Midbrain (tissue), 1 donor: ENCODE measurements around the gene OR51B5.
"Not testable (repeated sequence)": the region's sequence is repeated elsewhere in the genome, so short reads cannot be mapped to it uniquely, and the experiment has no call there.

Experiments used
- DNase-seq: peaks from one replicate; lab custom pipeline; 2025; lab: John Stamatoyannopoulos, UW

OR51B5 gene, protein sequence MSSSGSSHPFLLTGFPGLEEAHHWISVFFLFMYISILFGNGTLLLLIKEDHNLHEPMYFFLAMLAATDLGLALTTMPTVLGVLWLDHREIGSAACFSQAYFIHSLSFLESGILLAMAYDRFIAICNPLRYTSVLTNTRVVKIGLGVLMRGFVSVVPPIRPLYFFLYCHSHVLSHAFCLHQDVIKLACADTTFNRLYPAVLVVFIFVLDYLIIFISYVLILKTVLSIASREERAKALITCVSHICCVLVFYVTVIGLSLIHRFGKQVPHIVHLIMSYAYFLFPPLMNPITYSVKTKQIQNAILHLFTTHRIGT

GRCh38 chr11:5343474-5344335 lies at the start of gene OR51B5:
Gene OR51B5, minus strand, starts transcription at chr11:5343524. Its CDS starts 0 bp downstream, at chr11:5343524.
- DNase-seq, result no peak

GRCh38 chr11:5390210-5390609 lies 46.9 kb upstream of the OR51B5 start:
- DNase-seq, result no peak

- no peak for DNase-seq
These were observed 41.0 kb upstream of the OR51B5 start for GRCh38 chr11:5384335-5384734.

GRCh38 chr11:5383576-5383975 lies 40.3 kb upstream of the OR51B5 start, which contains the start of gene OR51M1:
Gene OR51M1, plus strand, starts transcription at chr11:5383812. Its CDS starts 5,587 bp downstream, at chr11:5389399.
- DNase-seq, result no peak

DNA sequence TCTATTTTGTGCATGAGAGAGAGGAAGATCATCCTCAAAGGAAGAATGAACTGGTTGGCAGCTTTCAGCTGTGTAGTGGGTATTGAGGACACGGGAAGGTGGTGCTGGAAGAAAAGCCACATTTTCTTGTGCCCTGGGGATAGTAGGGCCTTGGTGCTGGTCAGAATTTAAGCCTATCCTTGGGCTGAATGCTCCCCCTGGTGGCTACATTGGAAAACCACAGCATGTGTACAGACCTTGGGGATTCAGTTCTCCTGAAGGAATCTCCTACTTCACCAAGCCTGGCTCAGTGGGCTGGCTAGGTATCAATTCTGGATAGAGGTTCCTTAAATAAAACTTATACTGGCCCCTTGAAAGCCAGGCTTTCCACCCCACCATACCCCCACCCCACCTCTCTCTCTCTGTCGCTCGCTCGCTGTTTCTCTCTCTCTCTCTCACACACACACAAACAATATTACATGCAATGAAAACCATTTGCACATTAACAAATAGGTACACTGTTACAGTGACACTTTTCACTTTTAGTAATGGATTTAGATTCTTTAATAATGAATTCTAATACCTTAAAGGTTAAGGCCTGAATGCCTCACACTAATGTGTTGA lies 37.5 kb upstream of the OR51B5 start:
- peak; percentile 48 for DNase-seq

- no peak for DNase-seq
These were observed 26.5 kb upstream of the OR51B5 start for GRCh38 chr11:5369789-5370188.

DNA sequence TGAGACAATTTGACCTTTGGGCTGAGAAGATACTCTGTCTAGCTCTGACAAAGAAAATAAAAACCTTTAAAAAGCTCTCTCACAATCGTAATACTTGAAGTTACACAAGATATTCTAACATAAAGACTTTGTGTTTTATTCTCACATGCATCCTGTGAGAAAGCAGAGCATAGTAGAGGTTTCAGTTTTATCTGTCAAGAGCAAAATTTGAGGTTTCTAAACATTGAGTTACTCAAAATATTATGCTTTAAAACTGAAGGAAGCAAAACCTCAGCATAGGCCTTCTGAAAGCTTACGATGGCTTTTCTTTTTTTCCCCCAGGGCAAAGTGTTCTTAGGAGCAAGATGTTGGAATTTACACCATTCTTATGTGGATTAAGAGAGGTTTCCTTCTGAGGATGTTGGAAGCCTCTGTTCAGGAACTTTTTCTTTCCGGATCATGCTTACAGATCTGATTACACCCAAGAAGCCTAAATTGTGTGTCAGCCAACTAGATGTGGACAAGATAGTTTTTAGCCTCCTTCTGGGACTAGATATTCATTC lies 25.2 kb upstream of the OR51B5 start:
- no peak for DNase-seq

GRCh38 chr11:5367448-5368074 lies 24.2 kb upstream of the OR51B5 start:
- no peak for DNase-seq

DNA sequence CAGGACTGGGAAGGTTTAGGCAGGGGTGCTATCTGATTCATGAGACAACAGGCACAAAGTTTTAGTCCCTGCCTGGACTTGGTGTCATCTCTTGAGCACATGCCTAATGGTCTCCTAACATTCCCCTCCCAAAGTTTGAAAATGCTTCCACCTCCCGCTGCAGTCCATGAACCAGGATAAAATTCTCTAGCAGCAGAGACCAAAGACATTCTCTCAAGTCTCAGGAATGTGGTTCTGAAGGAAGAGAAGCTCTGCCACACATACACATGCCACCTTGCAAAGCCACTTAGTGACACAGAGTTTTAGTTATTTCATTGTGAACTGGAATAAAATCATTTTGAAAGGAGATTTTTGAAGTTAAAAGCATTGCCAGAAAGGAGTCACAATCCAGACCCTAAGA lies 23.5 kb upstream of the OR51B5 start:
- no peak for DNase-seq

DNA sequence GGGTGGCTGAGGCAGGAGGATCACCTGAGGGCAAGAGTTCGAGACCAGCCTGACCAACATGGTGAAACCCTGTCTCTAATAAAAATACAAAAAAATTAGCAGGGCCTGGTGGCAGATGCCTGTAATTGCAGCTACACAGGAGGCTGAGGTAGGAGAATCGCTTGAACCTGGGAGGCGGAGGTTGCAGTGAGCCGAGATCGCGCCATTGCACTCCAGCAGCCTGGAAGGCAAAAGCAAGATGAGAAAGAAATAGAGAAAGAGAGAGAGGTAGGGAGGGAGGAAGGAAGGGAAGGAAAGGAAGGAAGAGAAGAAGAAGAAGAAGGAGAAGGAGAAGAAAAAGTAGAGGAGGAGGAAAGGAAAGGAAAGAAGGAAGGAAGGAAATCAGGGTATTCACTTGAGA lies 23.0 kb upstream of the OR51B5 start:
- DNase-seq, result not testable (repeated sequence)

DNA sequence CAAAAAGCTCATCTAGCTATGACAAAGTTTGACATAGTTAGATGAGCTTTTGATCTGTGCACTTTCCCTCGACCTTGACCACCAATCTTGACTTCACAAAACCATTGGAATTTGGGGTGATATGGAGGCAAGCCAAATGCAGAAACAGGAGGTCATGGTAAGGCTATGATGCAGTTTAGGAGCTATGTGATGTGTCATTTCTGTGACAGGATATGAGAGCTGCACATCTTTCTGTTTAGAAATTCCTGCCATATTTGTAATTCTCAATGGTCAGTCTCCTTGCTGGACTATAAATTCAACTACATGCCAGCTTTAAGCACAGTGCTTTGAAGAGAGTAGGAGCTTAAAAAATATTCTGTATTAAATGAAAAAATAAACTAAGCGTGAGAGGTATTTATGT lies 20.9 kb upstream of the OR51B5 start:
- DNase-seq, result no peak

GRCh38 chr11:5363679-5364078 lies 20.4 kb upstream of the OR51B5 start:
- DNase-seq, result no peak

GRCh38 chr11:5362017-5362625 lies 18.8 kb upstream of the OR51B5 start:
- DNase-seq, result no peak

- not testable (repeated sequence) for DNase-seq
These were observed 12.7 kb upstream of the OR51B5 start for GRCh38 chr11:5356031-5356430.

DNA sequence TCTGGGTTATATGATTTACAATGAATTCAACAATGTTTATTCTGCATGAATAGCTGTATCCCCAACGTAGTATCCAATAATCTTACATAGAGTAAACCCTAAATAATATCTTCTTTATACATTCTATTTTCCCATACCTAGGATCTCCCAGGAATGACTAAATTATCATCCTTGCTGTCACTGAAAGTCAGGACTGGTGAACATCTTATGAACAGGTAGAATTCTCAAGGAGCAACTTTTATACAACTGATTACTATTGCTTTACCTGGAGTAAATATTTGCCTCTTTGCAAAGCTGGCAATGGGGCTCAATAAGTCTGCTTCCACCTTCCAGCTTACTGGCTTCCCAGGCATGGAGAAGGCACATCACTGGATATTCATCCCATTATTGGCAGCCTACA lies 7.9 kb upstream of the OR51B5 start, which contains the start of gene OR51B6:
TSS of gene OR51B6 (plus strand) at position 301 of the 400 bp plus-strand sequence. CDS start at position 301, 0 bp downstream.
- DNase-seq, result no peak

- DNase-seq, result no peak
These were observed 6.2 kb upstream of the OR51B5 start for GRCh38 chr11:5349550-5349949.

GRCh38 chr11:5348551-5349194 lies 5.3 kb upstream of the OR51B5 start:
- no peak for DNase-seq

DNA sequence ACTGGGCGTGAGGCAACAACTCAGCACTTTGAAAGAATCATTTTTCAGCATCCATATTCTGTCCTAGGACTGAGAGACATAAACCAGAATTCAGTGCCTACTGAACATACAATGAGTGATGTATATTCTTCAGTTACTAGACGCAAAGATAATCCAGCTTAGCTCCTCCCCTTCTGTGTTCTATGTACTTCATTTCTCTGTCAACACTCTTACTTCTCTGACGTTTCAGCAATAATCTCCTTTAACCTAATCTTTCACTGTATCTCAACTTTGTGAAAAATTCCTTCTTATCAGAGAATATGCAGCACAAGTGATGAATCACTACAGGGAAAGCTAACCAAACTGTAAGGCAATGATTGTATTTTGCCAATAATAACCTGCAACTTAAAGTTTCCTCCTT lies 2.5 kb upstream of the OR51B5 start:
- no peak for DNase-seq

DNA sequence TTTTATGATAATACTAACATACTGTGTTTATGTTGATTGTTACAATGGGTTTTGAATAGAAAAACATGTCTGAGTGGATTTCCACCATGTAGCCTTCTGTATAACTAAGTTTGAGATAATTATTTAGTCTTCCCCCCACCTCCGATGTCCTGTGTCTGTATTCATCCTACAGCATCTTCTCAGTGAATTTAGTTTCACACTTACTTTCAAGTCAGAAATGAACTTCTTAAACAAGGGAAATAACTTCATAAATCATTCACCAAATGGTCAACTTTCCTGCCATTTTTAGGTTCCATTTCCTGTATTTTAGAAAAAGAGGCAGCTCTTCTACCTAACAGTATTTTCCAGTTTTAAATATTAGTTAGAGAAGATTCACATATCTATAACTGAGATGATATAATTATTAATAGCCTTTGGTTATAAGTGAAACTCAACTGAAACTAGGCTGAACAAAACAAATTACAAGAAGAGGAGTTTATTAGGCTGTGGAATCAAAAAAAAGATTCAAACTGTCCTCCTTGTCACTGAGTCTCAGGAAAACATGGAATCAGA lies 3.5 kb downstream of the OR51B5 start:
- no peak for DNase-seq

DNA sequence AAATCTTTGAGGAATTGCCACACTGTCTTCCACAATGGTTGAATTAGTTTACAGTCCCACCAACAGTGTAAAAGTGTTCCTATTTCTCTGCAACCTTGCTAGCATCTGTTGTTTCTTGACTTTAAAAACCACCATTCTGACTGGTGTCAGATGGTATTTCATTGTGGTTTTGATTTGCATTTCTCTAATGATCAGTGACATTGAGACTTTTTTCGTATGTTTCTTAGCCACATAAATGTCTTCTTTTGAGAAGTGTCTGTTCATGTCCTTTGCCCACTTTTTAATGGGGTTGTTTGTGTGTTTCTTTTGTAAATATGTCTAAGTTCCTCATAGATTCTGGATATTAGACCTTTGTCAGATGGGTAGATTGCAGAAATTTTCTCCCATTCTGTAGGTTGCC lies 6.1 kb downstream of the OR51B5 start:
- not testable (repeated sequence) for DNase-seq

GRCh38 chr11:5336331-5336730 lies 7.0 kb downstream of the OR51B5 start:
- DNase-seq, result no peak
